ENCODE results near the gene ITGA3. TPM values are rescaled to one million over a fixed set of nuclear protein-coding genes. Genes with fewer than 3 reads are reported as not detected.

Gene ITGA3
- polyA plus RNA-seq, 2 of the 4 experiments (the other 2 are of a cell fraction): 141 to 268 TPM

GRCh38 chr17:50103252-50103651 lies 47.3 kb downstream of the ITGA3 start:
- WGBS (ENCODE audit: missing lambda C conversion rate): 64% methylated on average over 2 of the region's 2 CpGs
- DNase-seq (ENCODE audit: low read depth in 1 of 2, low spot score in 1 of 2) (no peak), FAIRE-seq (no peak), ATAC-seq (no peak)
- no peak for TF ChIP-seq RAD21 (conservative IDR thresholded peaks at IDR 0.05 in 1 of 2, IDR thresholded peaks at IDR 0.05 in 1 of 2)
- TF ChIP-seq ZFP36 (IDR thresholded peaks at IDR 0.05; ENCODE audit: borderline replicate concordance, partially characterized antibody): peak; percentile 27
- H3K4me1 ChIP-seq: peaks cover 37% of the 10 kb centered on the region
- ChIA-PET POLR2A (no interaction called here), CTCF (interaction anchor here (1.1 to 60.2 kb wide), 5 partner anchors 2 to 76 kb away, joined by 3 to 1356 read pairs (median 26); partner anchors contain the start of genes PDK2, PPP1R9B and SAMD14)
- no peak overlapping the region for H3K4me2 ChIP-seq
- H3K27ac ChIP-seq: no peak overlapping the region
- H3K4me3 ChIP-seq: no peak overlapping the region
- no peaks in the 10 kb centered on the region for H3K9me3 ChIP-seq

GRCh38 chr17:50103941-50104340 lies 48.0 kb downstream of the ITGA3 start:
- TF ChIP-seq POLR2A (IDR thresholded peaks at IDR 0.05; ENCODE audit: low read length) (no peak), HOXB13 (CRISPR knock-in tag; IDR thresholded peaks at IDR 0.05; ENCODE audit: low read depth) (no peak), ZC3H11A (IDR thresholded peaks at IDR 0.05) (no peak), CHD2 (IDR thresholded peaks at IDR 0.05; ENCODE audit: low read length, partially characterized antibody) (no peak), RARB (CRISPR knock-in tag; IDR thresholded peaks at IDR 0.05) (no peak), CBX8 (IDR thresholded peaks at IDR 0.05) (no peak), REST (IDR thresholded peaks at IDR 0.05) (no peak)
- TF ChIP-seq, protein P1, sequence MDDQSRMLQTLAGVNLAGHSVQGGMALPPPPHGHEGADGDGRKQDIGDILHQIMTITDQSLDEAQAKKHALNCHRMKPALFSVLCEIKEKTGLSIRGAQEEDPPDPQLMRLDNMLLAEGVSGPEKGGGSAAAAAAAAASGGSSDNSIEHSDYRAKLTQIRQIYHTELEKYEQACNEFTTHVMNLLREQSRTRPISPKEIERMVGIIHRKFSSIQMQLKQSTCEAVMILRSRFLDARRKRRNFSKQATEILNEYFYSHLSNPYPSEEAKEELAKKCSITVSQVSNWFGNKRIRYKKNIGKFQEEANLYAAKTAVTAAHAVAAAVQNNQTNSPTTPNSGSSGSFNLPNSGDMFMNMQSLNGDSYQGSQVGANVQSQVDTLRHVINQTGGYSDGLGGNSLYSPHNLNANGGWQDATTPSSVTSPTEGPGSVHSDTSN (IDR thresholded peaks at IDR 0.05): no peak
- TF ChIP-seq, protein P2, sequence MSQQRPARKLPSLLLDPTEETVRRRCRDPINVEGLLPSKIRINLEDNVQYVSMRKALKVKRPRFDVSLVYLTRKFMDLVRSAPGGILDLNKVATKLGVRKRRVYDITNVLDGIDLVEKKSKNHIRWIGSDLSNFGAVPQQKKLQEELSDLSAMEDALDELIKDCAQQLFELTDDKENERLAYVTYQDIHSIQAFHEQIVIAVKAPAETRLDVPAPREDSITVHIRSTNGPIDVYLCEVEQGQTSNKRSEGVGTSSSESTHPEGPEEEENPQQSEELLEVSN (IDR thresholded peaks at IDR 0.05; ENCODE audit: borderline replicate concordance, low read depth): no peak
- 78% methylated on average over 5 of the region's 5 CpGs for WGBS (ENCODE audit: missing lambda C conversion rate)
- Histone ChIP-seq H3K4me3 (no peak overlapping the region), H3K4me1 (peaks cover 38% of the 10 kb centered on the region), H3K9me3 (no peaks in the 10 kb centered on the region), H3K4me2 (no peak overlapping the region), H3K27ac (no peak overlapping the region)
- ChIA-PET POLR2A (no interaction called here), CTCF (interaction anchor here (0.8 to 60.2 kb wide), 7 partner anchors 1 to 137 kb away, joined by 3 to 1356 read pairs (median 5); partner anchors contain the start of genes PDK2, PPP1R9B and SAMD14)
- FAIRE-seq (no peak), ATAC-seq (no peak), DNase-seq (ENCODE audit: low read depth in 1 of 2, low spot score in 1 of 2) (no peak)

DNA sequence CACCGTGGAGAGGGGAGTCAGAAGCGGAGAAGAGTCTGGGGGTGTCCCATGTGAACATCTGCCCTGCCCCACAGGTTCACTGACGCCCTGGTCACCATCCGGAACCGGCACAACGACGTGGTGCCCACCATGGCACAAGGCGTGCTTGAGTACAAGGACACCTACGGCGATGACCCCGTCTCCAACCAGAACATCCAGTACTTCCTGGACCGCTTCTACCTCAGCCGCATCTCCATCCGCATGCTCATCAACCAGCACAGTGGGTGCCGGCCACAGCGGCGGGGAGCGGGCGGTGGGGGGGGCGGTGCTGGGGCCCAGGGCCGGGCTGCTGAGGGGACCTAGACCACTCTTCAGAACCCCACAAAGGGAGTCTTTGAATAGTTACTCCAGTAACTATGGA lies 49.9 kb downstream of the ITGA3 start:
- CTCF ChIA-PET: interaction anchor here (0.6 to 60.2 kb wide), 4 partner anchors 1 to 192 kb away, joined by 4 to 1356 read pairs (median 691); partner anchors contain the start of genes PDK2, PPP1R9B and SAMD14
- POLR2A ChIA-PET: no interaction called here
- 89% methylated on average over 21 of the region's 21 CpGs for WGBS (ENCODE audit: missing lambda C conversion rate)

More for the DNA sequence above, 49.9 kb downstream of the ITGA3 start:
- DNase-seq (ENCODE audit: low read depth in 1 of 2, low spot score in 1 of 2) (no peak), FAIRE-seq (no peak), ATAC-seq (no peak)
- Histone ChIP-seq H3K27ac (no peak overlapping the region), H3K9me3 (no peaks in the 10 kb centered on the region), H3K4me3 (no peak overlapping the region), H3K4me1 (peaks cover 27% of the 10 kb centered on the region), H3K4me2 (no peak overlapping the region)
- TF ChIP-seq POLR2AphosphoS2 (conservative IDR thresholded peaks at IDR 0.05; ENCODE audit: low read length) (no peak), HEYL (CRISPR knock-in tag; IDR thresholded peaks at IDR 0.05) (no peak), ZC3H11A (IDR thresholded peaks at IDR 0.05) (no peak), ZFP36 (IDR thresholded peaks at IDR 0.05; ENCODE audit: borderline replicate concordance, partially characterized antibody) (no peak), KDM1A (IDR thresholded peaks at IDR 0.05; ENCODE audit: low read depth) (no peak), EP300 (IDR thresholded peaks at IDR 0.05) (no peak), RARB (CRISPR knock-in tag; IDR thresholded peaks at IDR 0.05) (no peak), FOXS1 (CRISPR knock-in tag; IDR thresholded peaks at IDR 0.05) (no peak), FOSL2 (IDR thresholded peaks at IDR 0.05) (no peak), FOSL2 (CRISPR knock-in tag; IDR thresholded peaks at IDR 0.05) (no peak), ZNF302 (CRISPR knock-in tag; IDR thresholded peaks at IDR 0.05) (no peak), SMC3 (IDR thresholded peaks at IDR 0.05) (no peak), KDM5A (IDR thresholded peaks at IDR 0.05) (no peak), FOSB (CRISPR knock-in tag; IDR thresholded peaks at IDR 0.05) (no peak), ZSCAN20 (CRISPR knock-in tag; IDR thresholded peaks at IDR 0.05) (no peak), TFCP2L1 (CRISPR knock-in tag; IDR thresholded peaks at IDR 0.05) (no peak), BCL3 (IDR thresholded peaks at IDR 0.05) (no peak)

Measured in A549 (cell line).